Measurements from ENCODE around the gene PDZD2. TPM values are rescaled to one million over a fixed set of nuclear protein-coding genes. Genes with fewer than 3 reads are reported as not detected.

Gene PDZD2
- total RNA-seq, 2 experiments from 2014 or later, result not detected

DNA sequence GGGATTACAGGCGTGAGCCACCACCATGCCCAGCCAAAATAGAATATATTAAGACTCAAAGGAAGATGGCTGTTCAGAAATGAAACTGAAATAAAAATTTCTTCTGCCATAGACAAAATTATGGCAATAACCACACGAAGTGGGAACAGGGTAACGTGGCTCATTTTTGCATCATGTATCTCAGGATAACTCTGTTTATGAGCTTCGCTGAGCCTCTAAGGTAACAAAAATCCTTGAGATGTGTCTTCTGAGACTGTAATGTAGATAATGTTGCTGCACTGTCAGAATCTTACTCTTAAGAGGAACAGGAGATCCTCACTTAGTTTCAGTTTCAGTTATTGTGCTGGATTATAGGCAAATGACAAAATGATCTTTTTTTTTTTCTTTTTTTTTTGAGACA, 381.3 kb downstream of the PDZD2 start:
- Mint-ChIP-seq H3K4me3 (peak overlapping the region; percentile 19), H3K9me3 (no peaks in the 10 kb centered on the region), H3K27me3 (peaks cover 2% of the 10 kb centered on the region), H3K27ac (peak overlapping the region; percentile 54), H3K4me1 (peaks cover 7% of the 10 kb centered on the region), H3K36me3 (ENCODE audit: low read depth) (no peaks in the 10 kb centered on the region)
- CTCF ChIA-PET, result interaction anchor here (1.5 kb wide), 1 partner anchor 73 kb away, joined by 4 read pairs; no protein-coding TSS in a partner anchor
- DNase-seq, result no peak
- POLR2A ChIA-PET, result interaction anchor here (0.6 kb wide), 1 partner anchor 288 kb away, joined by 3 read pairs; no protein-coding TSS in a partner anchor

DNA sequence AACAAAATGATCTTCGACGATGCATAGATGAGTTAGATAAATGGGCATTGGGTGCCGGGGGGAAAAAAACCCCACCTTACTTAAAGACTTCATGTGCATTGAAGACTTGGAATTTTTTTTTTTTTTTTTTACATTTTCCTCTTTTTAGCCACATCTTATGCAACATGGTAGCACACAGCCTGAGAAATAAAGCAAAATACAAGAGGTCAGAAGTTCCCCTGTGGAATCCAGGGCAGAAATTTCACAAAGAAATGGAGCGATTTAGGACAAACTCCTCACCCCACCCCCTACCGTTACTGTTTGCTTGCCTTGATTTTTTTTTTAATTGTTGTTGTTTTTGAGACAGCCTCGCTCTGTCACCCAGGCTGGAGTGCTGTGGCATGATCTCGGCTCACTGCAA, 382.0 kb downstream of the PDZD2 start:
- Mint-ChIP-seq H3K27ac (no peak overlapping the region), H3K4me1 (peaks cover 7% of the 10 kb centered on the region), H3K27me3 (peaks cover 2% of the 10 kb centered on the region), H3K9me3 (no peaks in the 10 kb centered on the region), H3K4me3 (no peak overlapping the region), H3K36me3 (ENCODE audit: low read depth) (no peaks in the 10 kb centered on the region)
- POLR2A ChIA-PET, result interaction anchor here (0.7 kb wide), 1 partner anchor 12 kb away, joined by 3 read pairs; no protein-coding TSS in a partner anchor
- no peak for DNase-seq
- CTCF ChIA-PET, result interaction anchor here (1.5 kb wide), 1 partner anchor 72 kb away, joined by 4 read pairs; no protein-coding TSS in a partner anchor

- H3K9me3 Mint-ChIP-seq, result no peaks in the 10 kb centered on the region
- no peak overlapping the region for H3K27ac Mint-ChIP-seq
Observed at GRCh38 chr5:32021771-32022170, 382.8 kb downstream of the PDZD2 start.

GRCh38 chr5:32022638-32023037, 383.7 kb downstream of the PDZD2 start:
- Mint-ChIP-seq H3K4me3 (no peak overlapping the region), H3K36me3 (ENCODE audit: low read depth) (no peaks in the 10 kb centered on the region), H3K27me3 (peaks cover 2% of the 10 kb centered on the region), H3K9me3 (no peaks in the 10 kb centered on the region), H3K27ac (no peak overlapping the region), H3K4me1 (peaks cover 7% of the 10 kb centered on the region)
- ChIA-PET POLR2A (no interaction called here), CTCF (no interaction called here)
- DNase-seq, result no peak

More at GRCh38 chr5:32021771-32022170, 382.8 kb downstream of the PDZD2 start:
- ChIA-PET POLR2A (interaction anchor here (0.7 kb wide), 1 partner anchor 11 kb away, joined by 3 read pairs; no protein-coding TSS in a partner anchor), CTCF (no interaction called here)
- Mint-ChIP-seq H3K27me3 (peaks cover 2% of the 10 kb centered on the region), H3K4me1 (peaks cover 7% of the 10 kb centered on the region), H3K4me3 (no peak overlapping the region), H3K36me3 (ENCODE audit: low read depth) (no peaks in the 10 kb centered on the region)
- DNase-seq, result no peak

- Mint-ChIP-seq H3K4me1 (peaks cover 6% of the 10 kb centered on the region), H3K27me3 (peaks cover 2% of the 10 kb centered on the region), H3K4me3 (no peak overlapping the region), H3K36me3 (ENCODE audit: low read depth) (no peaks in the 10 kb centered on the region), H3K9me3 (no peaks in the 10 kb centered on the region), H3K27ac (no peak overlapping the region)
- no peak for DNase-seq
- ChIA-PET POLR2A (no interaction called here), CTCF (no interaction called here)
Observed at GRCh38 chr5:32023816-32024215, 384.9 kb downstream of the PDZD2 start.

- Mint-ChIP-seq H3K4me3 (no peak overlapping the region), H3K36me3 (ENCODE audit: low read depth) (no peaks in the 10 kb centered on the region), H3K27me3 (peaks cover 2% of the 10 kb centered on the region), H3K27ac (no peak overlapping the region), H3K4me1 (peaks cover 6% of the 10 kb centered on the region), H3K9me3 (no peaks in the 10 kb centered on the region)
- ChIA-PET POLR2A (no interaction called here), CTCF (no interaction called here)
- DNase-seq, result no peak
Observed at GRCh38 chr5:32024751-32025150, 385.8 kb downstream of the PDZD2 start.

GRCh38 chr5:32027093-32027716, 388.3 kb downstream of the PDZD2 start:
- Mint-ChIP-seq H3K36me3 (ENCODE audit: low read depth) (no peaks in the 10 kb centered on the region), H3K27ac (no peak overlapping the region), H3K27me3 (peaks cover 10% of the 10 kb centered on the region), H3K4me3 (no peak overlapping the region), H3K9me3 (no peaks in the 10 kb centered on the region), H3K4me1 (peaks cover 2% of the 10 kb centered on the region)
- POLR2A ChIA-PET, result no interaction called here
- no peak for DNase-seq
- CTCF ChIA-PET, result no interaction called here

DNA sequence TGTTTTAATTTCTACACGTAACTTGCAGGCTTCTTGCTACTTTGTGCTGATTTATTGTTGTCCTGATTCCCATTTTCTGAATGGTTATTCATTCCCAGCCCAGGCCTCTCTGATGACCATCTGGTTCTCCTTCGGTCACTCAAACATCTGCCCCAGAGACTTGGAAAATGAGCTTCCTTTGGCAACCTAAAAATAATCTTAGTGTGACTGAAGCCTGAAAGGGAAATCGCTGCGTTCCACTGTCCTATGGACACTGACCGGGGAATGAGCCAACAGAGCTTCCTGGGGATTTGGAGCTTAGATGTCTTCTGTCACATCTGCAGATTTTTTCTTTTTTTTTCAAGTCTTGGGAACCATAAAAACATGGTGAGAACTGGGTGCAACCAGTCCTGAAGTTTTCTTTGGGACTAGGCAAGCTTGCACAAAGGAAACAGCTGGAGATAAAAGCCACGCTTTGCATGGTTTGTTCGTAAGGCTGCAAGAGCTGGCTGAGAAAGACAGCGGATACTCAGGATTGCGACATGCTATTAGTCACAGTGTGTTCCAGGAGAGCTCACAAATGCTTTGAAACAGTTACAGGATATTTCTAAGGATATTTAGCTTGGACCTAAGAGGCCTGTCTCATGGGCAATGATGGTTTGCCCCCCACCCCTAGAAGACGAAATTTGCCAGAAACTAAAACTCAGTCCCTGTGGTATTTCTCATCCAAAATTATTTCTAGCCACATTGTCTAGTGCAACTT, 389.0 kb downstream of the PDZD2 start:
- no peaks in the 10 kb centered on the region for H3K36me3 Mint-ChIP-seq (ENCODE audit: low read depth)
- no peak for DNase-seq
- H3K4me1 Mint-ChIP-seq, result peaks cover 4% of the 10 kb centered on the region
- CTCF ChIA-PET, result no interaction called here
- H3K27me3 Mint-ChIP-seq, result peaks cover 8% of the 10 kb centered on the region
- H3K27ac Mint-ChIP-seq, result no peak overlapping the region
- POLR2A ChIA-PET, result no interaction called here
- H3K4me3 Mint-ChIP-seq, result no peak overlapping the region
- no peaks in the 10 kb centered on the region for H3K9me3 Mint-ChIP-seq

DNA sequence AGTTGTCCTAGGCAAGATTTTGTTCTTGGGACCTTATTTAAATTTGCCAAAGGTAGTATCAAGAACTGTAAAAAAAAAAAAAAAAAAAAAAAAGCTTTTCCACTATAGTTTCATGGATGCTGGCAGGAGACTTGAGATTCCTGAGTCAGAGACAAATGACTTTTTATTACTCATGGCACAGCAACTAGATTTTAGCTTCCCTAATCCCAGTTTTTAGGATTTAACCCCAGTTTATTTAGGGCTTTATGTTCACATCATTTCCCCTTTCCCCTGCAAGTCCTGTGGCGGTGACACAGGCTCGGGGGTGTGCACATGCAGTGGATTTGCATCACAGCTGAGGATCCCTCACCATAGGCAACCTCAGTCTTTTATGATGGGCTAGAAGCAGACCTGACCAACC, 390.3 kb downstream of the PDZD2 start:
- H3K27me3 Mint-ChIP-seq, result peaks cover 8% of the 10 kb centered on the region
- no peak overlapping the region for H3K4me3 Mint-ChIP-seq
- H3K4me1 Mint-ChIP-seq, result peaks cover 15% of the 10 kb centered on the region
- no peaks in the 10 kb centered on the region for H3K9me3 Mint-ChIP-seq
- ChIA-PET POLR2A (no interaction called here), CTCF (no interaction called here)
- no peak for DNase-seq
- H3K36me3 Mint-ChIP-seq (ENCODE audit: low read depth), result no peaks in the 10 kb centered on the region
- no peak overlapping the region for H3K27ac Mint-ChIP-seq

- POLR2A ChIA-PET, result no interaction called here
- Mint-ChIP-seq H3K9me3 (no peaks in the 10 kb centered on the region), H3K36me3 (ENCODE audit: low read depth) (no peaks in the 10 kb centered on the region), H3K27ac (no peak overlapping the region), H3K27me3 (peaks cover 8% of the 10 kb centered on the region), H3K4me1 (peaks cover 15% of the 10 kb centered on the region), H3K4me3 (no peak overlapping the region)
- CTCF ChIA-PET, result no interaction called here
- DNase-seq, result no peak
Observed at GRCh38 chr5:32029781-32030180, 390.9 kb downstream of the PDZD2 start.

- Mint-ChIP-seq H3K9me3 (no peaks in the 10 kb centered on the region), H3K27ac (no peak overlapping the region), H3K4me1 (peaks cover 15% of the 10 kb centered on the region), H3K36me3 (ENCODE audit: low read depth) (no peaks in the 10 kb centered on the region), H3K27me3 (peaks cover 8% of the 10 kb centered on the region), H3K4me3 (no peak overlapping the region)
- no peak for DNase-seq
- POLR2A ChIA-PET, result no interaction called here
- CTCF ChIA-PET, result no interaction called here
Observed at GRCh38 chr5:32030222-32030621, 391.3 kb downstream of the PDZD2 start.

DNA sequence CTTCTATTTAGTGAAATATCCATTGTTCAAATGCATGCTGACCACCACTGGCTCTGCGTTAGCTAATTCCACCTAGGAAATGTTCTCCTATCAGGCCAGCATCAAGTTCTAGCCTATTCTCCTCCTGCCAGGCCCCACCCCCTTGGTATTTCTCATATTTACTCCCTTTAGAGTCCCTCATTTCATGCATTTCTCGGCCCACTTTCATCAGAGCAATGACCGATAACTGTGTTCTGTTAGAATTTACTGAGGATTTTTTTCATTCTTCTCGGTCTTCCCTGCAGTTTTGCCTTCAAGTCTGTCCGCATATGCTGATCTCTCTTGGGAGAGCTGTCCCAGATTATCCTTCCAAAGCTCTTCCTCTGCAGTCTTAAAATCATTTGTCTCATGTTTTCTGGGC, 391.8 kb downstream of the PDZD2 start:
- POLR2A ChIA-PET, result no interaction called here
- no peak for DNase-seq
- Mint-ChIP-seq H3K4me3 (no peak overlapping the region), H3K27me3 (peaks cover 8% of the 10 kb centered on the region), H3K36me3 (ENCODE audit: low read depth) (no peaks in the 10 kb centered on the region), H3K9me3 (no peaks in the 10 kb centered on the region), H3K4me1 (peaks cover 15% of the 10 kb centered on the region), H3K27ac (no peak overlapping the region)
- CTCF ChIA-PET, result interaction anchor here (0.9 kb wide), 1 partner anchor 62 kb away, joined by 3 read pairs; no protein-coding TSS in a partner anchor

- DNase-seq, result no peak
- POLR2A ChIA-PET, result no interaction called here
- H3K27me3 Mint-ChIP-seq, result peaks cover 8% of the 10 kb centered on the region
- H3K4me1 Mint-ChIP-seq, result peaks cover 15% of the 10 kb centered on the region
- no peaks in the 10 kb centered on the region for H3K36me3 Mint-ChIP-seq (ENCODE audit: low read depth)
- CTCF ChIA-PET, result interaction anchor here (0.9 kb wide), 1 partner anchor 62 kb away, joined by 3 read pairs; no protein-coding TSS in a partner anchor
- no peak overlapping the region for H3K4me3 Mint-ChIP-seq
- no peaks in the 10 kb centered on the region for H3K9me3 Mint-ChIP-seq
- no peak overlapping the region for H3K27ac Mint-ChIP-seq
Observed at GRCh38 chr5:32031089-32031488, 392.2 kb downstream of the PDZD2 start.

DNA sequence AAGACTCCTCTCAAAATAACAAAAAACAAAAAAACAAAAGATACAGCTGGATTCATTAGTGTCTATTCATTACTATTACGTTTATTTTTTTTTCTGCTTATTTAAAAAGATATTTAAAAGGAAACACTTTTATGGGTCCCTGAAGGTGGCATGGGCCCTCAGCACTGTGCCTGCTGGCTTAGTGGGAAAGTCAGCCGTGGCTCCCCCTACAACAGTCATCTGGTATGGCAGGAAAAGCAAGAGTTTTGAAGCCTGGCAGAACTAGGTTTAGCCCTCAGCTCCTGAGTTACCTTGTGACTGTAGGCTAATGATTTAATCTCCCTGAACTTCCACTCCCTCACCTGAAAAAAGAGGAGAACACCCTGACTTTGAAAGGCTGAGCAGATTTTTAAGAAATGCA, 399.6 kb downstream of the PDZD2 start:
- Mint-ChIP-seq H3K9me3 (no peaks in the 10 kb centered on the region), H3K4me1 (peaks cover 5% of the 10 kb centered on the region), H3K27me3 (no peaks in the 10 kb centered on the region), H3K27ac (no peak overlapping the region), H3K4me3 (no peak overlapping the region), H3K36me3 (ENCODE audit: low read depth) (no peaks in the 10 kb centered on the region)
- no peak for DNase-seq
- POLR2A ChIA-PET, result no interaction called here
- CTCF ChIA-PET, result no interaction called here
